Activated T-cell treated with anti-CD3 and anti-CD28 coated beads, Interleukin-2, amount 50 U/mL, for 4 hours (primary cell): ENCODE results near the gene WRAP73. TPM values are rescaled to one million over a fixed set of nuclear protein-coding genes. Genes with fewer than 3 reads are reported as not detected.

ENCODE experiments used
- ATAC-seq, 2 donors: fragments of 200-7000 bp; cut with Tn5 transposase; one replicate each; pipeline ENCODE4 v1.10.0; 2021
- DNase-seq: peaks from one replicate; pipeline ENCODE4 v3.0.0-alpha.2; 2020
- H3K27me3 Mint-ChIP-seq: one replicate; pipeline ENCODE4 v1.8.0; 2021; ENCODE audit warnings: low read depth, mixed read lengths
- H3K36me3 Mint-ChIP-seq: one replicate; pipeline ENCODE4 v1.8.0; 2022; ENCODE audit warnings: mixed read lengths; ENCODE audit not compliant: insufficient read depth
- H3K4me1 Mint-ChIP-seq: one replicate; pipeline ENCODE4 v1.8.0; 2021; ENCODE audit warnings: low read depth, mixed read lengths
- H3K4me3 Mint-ChIP-seq: one replicate; pipeline ENCODE4 v1.8.0; 2021; ENCODE audit warnings: mild to moderate bottlenecking, moderate library complexity, mixed read lengths
- H3K9me3 Mint-ChIP-seq: one replicate; pipeline ENCODE4 v1.8.0; 2021; ENCODE audit warnings: mixed read lengths
- total RNA-seq, 3 donors: library from RNA; stranded (reverse); gene quantifications; one replicate each; pipeline ENCODE4 v1.2.1, GENCODE V29; 2021

Gene WRAP73
- total RNA-seq, 3 donors from 2014 or later, result 32.7 to 36.3 (median 34.5) TPM

GRCh38 chr1:3651930-3652547, 2.1 kb upstream of the WRAP73 start, which contains the start of gene TP73:
Gene TP73, plus strand, starts transcription at chr1:3652516. Its CDS starts 29,850 bp downstream, at chr1:3682366.
- H3K9me3 Mint-ChIP-seq, result no peaks in the 10 kb centered on the region

GRCh38 chr1:3651026-3651929, 1.4 kb upstream of the WRAP73 start:
- Mint-ChIP-seq H3K4me3 (peak overlapping the region; percentile 61), H3K27me3 (peaks cover 39% of the 10 kb centered on the region), H3K4me1 (peaks cover 28% of the 10 kb centered on the region), H3K36me3 (no peaks in the 10 kb centered on the region), H3K9me3 (no peaks in the 10 kb centered on the region)
- no peak for ATAC-seq
- DNase-seq, result no peak

More at GRCh38 chr1:3651930-3652547, 2.1 kb upstream of the WRAP73 start, which contains the start of gene TP73:
- peaks cover 42% of the 10 kb centered on the region for H3K27me3 Mint-ChIP-seq
- peaks cover 28% of the 10 kb centered on the region for H3K4me1 Mint-ChIP-seq
- peak within 1 kb of the TSS; percentile 48 for H3K4me3 Mint-ChIP-seq
- H3K36me3 Mint-ChIP-seq, result no peaks in the 10 kb centered on the region
- no peak for DNase-seq
- no peak for ATAC-seq

GRCh38 chr1:3650248-3651025, 534 bp upstream of the WRAP73 start:
- no peak for ATAC-seq
- Mint-ChIP-seq H3K9me3 (no peaks in the 10 kb centered on the region), H3K4me3 (peak overlapping the region; percentile 83), H3K27me3 (peaks cover 31% of the 10 kb centered on the region), H3K36me3 (peaks cover 4% of the 10 kb centered on the region), H3K4me1 (peaks cover 28% of the 10 kb centered on the region)
- no peak for DNase-seq

- Mint-ChIP-seq H3K27me3 (peaks cover 6% of the 10 kb centered on the region), H3K4me1 (peaks cover 28% of the 10 kb centered on the region), H3K4me3 (no peak overlapping the region), H3K36me3 (peaks cover 22% of the 10 kb centered on the region), H3K9me3 (no peaks in the 10 kb centered on the region)
- DNase-seq (no peak), ATAC-seq (no peak)
Measured at GRCh38 chr1:3646596-3646995, 3.3 kb downstream of the WRAP73 start.

GRCh38 chr1:3645666-3646355, 4.1 kb downstream of the WRAP73 start:
- no peak overlapping the region for H3K4me3 Mint-ChIP-seq
- peaks cover 21% of the 10 kb centered on the region for H3K4me1 Mint-ChIP-seq
- ATAC-seq, result no peak
- peaks cover 24% of the 10 kb centered on the region for H3K36me3 Mint-ChIP-seq
- no peak for DNase-seq
- no peaks in the 10 kb centered on the region for H3K9me3 Mint-ChIP-seq
- H3K27me3 Mint-ChIP-seq, result peaks cover 2% of the 10 kb centered on the region

- Mint-ChIP-seq H3K36me3 (peaks cover 24% of the 10 kb centered on the region), H3K4me1 (peaks cover 19% of the 10 kb centered on the region), H3K9me3 (no peaks in the 10 kb centered on the region), H3K4me3 (no peak overlapping the region), H3K27me3 (no peaks in the 10 kb centered on the region)
- ATAC-seq, result no peak
- DNase-seq, result no peak
Measured at GRCh38 chr1:3645247-3645646, 4.7 kb downstream of the WRAP73 start.

GRCh38 chr1:3644273-3644672, 5.6 kb downstream of the WRAP73 start:
- Mint-ChIP-seq H3K36me3 (peaks cover 24% of the 10 kb centered on the region), H3K4me3 (no peak overlapping the region), H3K27me3 (no peaks in the 10 kb centered on the region), H3K4me1 (peaks cover 16% of the 10 kb centered on the region), H3K9me3 (no peaks in the 10 kb centered on the region)
- ATAC-seq (no peak), DNase-seq (no peak)

GRCh38 chr1:3642919-3643675, 6.8 kb downstream of the WRAP73 start:
- peaks cover 4% of the 10 kb centered on the region for H3K4me1 Mint-ChIP-seq
- H3K4me3 Mint-ChIP-seq, result no peak overlapping the region
- H3K9me3 Mint-ChIP-seq, result no peaks in the 10 kb centered on the region
- ATAC-seq (no peak), DNase-seq (no peak)
- H3K27me3 Mint-ChIP-seq, result no peaks in the 10 kb centered on the region
- peaks cover 27% of the 10 kb centered on the region for H3K36me3 Mint-ChIP-seq

- H3K9me3 Mint-ChIP-seq, result no peaks in the 10 kb centered on the region
- H3K36me3 Mint-ChIP-seq, result peaks cover 30% of the 10 kb centered on the region
Measured at GRCh38 chr1:3641816-3642215, 8.1 kb downstream of the WRAP73 start.

GRCh38 chr1:3641046-3641760, 8.7 kb downstream of the WRAP73 start:
- Mint-ChIP-seq H3K9me3 (no peaks in the 10 kb centered on the region), H3K27me3 (no peaks in the 10 kb centered on the region), H3K36me3 (peaks cover 36% of the 10 kb centered on the region), H3K4me1 (no peaks in the 10 kb centered on the region), H3K4me3 (no peak overlapping the region)
- ATAC-seq, result no peak
- no peak for DNase-seq

More at GRCh38 chr1:3641816-3642215, 8.1 kb downstream of the WRAP73 start:
- no peaks in the 10 kb centered on the region for H3K4me1 Mint-ChIP-seq
- no peak for DNase-seq
- no peak for ATAC-seq
- no peaks in the 10 kb centered on the region for H3K27me3 Mint-ChIP-seq
- no peak overlapping the region for H3K4me3 Mint-ChIP-seq

- Mint-ChIP-seq H3K27me3 (no peaks in the 10 kb centered on the region), H3K4me3 (no peak overlapping the region), H3K4me1 (no peaks in the 10 kb centered on the region), H3K9me3 (no peaks in the 10 kb centered on the region), H3K36me3 (peaks cover 35% of the 10 kb centered on the region)
- no peak for DNase-seq
- ATAC-seq, result no peak
Measured at GRCh38 chr1:3640121-3640837, 9.6 kb downstream of the WRAP73 start.

GRCh38 chr1:3639397-3639911, 10.4 kb downstream of the WRAP73 start:
- H3K4me1 Mint-ChIP-seq, result no peaks in the 10 kb centered on the region
- no peaks in the 10 kb centered on the region for H3K27me3 Mint-ChIP-seq
- no peak overlapping the region for H3K4me3 Mint-ChIP-seq
- H3K36me3 Mint-ChIP-seq, result peaks cover 35% of the 10 kb centered on the region
- no peak for DNase-seq
- no peaks in the 10 kb centered on the region for H3K9me3 Mint-ChIP-seq
- ATAC-seq, result no peak
